ENCODE results near the gene LCE2A. TPM values are rescaled to one million over a fixed set of nuclear protein-coding genes. Genes with fewer than 3 reads are reported as not detected.
A peak's percentile ranks its signal among the peaks of the same experiment; 100 is the strongest.

The LCE2A gene, protein sequence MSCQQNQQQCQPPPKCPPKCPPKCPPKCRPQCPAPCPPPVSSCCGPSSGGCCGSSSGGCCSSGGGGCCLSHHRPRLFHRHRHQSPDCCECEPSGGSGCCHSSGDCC
- not detected in 2 replicates for total RNA-seq
- long read RNA-seq: 0 reads

DNA sequence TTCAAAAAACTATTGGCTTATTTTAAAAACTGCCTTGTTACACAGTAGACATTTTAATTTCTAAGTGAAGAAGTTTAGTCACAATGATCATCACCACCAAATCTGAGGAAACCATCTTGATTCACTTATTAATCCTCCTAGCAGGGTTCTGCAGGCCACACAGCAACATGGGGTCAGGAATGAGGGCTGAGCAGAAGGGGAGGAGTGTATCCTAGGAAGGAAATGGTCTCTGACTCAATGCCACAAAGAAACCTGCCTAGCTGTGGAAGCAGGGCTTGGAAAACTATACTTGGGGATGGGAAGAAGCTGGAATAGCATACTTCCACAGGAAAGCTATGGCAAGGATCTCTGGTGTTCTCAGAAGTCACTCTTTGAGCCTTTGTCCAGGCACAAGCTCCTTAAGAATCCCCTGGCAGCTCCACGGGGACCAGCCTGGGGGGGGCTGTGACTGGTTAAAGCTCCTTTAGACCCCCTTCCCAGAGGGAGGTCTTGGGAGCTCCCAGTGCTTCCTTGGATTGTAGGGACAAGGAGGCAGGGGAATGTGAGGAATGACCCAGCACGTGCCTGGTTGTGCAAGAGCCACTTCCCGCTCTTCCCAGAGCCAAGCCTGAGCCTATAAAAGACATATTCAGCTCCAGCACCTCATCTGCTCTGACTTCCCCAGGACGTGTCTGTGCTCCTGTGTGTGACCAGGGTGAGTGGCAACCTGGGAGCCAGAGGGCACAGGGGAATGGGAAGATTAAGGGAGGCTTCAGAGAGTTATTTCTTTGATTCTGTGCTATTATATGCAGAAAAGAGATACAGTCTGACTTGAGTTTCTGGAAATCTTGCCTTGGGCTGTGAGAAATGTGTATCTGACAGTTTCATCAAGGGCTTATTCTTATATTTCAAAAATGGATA lies at the start of gene LCE2A:
Gene LCE2A (plus strand): TSS at position 645 of the 900 bp plus-strand sequence. CDS start 557 bp downstream, outside the sequence.
- H3K9me3 Mint-ChIP-seq (ENCODE audit: unreplicated experiment): peaks cover 26% of the 10 kb centered on the region
- no peak for DNase-seq (ENCODE audit: extremely low spot score, unreplicated experiment)
- TF ChIP-seq, protein P1, sequence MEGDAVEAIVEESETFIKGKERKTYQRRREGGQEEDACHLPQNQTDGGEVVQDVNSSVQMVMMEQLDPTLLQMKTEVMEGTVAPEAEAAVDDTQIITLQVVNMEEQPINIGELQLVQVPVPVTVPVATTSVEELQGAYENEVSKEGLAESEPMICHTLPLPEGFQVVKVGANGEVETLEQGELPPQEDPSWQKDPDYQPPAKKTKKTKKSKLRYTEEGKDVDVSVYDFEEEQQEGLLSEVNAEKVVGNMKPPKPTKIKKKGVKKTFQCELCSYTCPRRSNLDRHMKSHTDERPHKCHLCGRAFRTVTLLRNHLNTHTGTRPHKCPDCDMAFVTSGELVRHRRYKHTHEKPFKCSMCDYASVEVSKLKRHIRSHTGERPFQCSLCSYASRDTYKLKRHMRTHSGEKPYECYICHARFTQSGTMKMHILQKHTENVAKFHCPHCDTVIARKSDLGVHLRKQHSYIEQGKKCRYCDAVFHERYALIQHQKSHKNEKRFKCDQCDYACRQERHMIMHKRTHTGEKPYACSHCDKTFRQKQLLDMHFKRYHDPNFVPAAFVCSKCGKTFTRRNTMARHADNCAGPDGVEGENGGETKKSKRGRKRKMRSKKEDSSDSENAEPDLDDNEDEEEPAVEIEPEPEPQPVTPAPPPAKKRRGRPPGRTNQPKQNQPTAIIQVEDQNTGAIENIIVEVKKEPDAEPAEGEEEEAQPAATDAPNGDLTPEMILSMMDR (IDR thresholded peaks at IDR 0.05): no peak
- H3K4me3 Mint-ChIP-seq (ENCODE audit: unreplicated experiment): no peak within 1 kb of the TSS
- no peak within 1 kb of the TSS for H3K27ac Mint-ChIP-seq (ENCODE audit: unreplicated experiment)
- H3K27me3 Mint-ChIP-seq (ENCODE audit: unreplicated experiment): no peaks in the 10 kb centered on the region
- no peaks in the 10 kb centered on the region for H3K36me3 Mint-ChIP-seq (ENCODE audit: unreplicated experiment)
- no peaks in the 10 kb centered on the region for H3K4me1 Mint-ChIP-seq (ENCODE audit: unreplicated experiment)

DNA sequence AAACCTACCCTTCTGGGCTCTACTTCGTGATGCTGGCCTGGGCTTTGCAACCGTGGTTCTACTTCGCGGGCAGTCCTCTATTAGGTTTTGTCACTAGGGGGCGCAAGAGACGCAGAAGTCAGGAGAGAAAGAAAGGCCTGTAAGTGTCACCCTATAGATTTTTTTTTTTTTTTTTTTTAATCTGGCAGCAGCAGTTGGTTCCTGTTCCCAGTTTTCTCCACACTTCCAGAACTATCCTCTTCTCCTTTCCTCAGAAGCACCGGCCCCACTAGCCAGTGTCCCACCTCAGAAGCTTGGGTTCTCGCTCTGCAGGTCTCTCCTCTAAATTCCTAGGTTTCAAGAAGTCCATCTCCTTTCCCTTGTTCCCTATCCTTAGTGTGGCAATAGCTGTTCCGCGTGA lies 44.0 kb upstream of the LCE2A start:
- no peaks in the 10 kb centered on the region for H3K27me3 Mint-ChIP-seq (ENCODE audit: unreplicated experiment)
- DNase-seq (ENCODE audit: extremely low spot score, unreplicated experiment): no peak
- TF ChIP-seq, protein P1 (IDR thresholded peaks at IDR 0.05): peak; percentile 39
- no peak overlapping the region for H3K4me3 Mint-ChIP-seq (ENCODE audit: unreplicated experiment)
- H3K27ac Mint-ChIP-seq (ENCODE audit: unreplicated experiment): no peak overlapping the region
- H3K36me3 Mint-ChIP-seq (ENCODE audit: unreplicated experiment): no peaks in the 10 kb centered on the region
- H3K4me1 Mint-ChIP-seq (ENCODE audit: unreplicated experiment): no peaks in the 10 kb centered on the region
- H3K9me3 Mint-ChIP-seq (ENCODE audit: unreplicated experiment): no peaks in the 10 kb centered on the region

DNA sequence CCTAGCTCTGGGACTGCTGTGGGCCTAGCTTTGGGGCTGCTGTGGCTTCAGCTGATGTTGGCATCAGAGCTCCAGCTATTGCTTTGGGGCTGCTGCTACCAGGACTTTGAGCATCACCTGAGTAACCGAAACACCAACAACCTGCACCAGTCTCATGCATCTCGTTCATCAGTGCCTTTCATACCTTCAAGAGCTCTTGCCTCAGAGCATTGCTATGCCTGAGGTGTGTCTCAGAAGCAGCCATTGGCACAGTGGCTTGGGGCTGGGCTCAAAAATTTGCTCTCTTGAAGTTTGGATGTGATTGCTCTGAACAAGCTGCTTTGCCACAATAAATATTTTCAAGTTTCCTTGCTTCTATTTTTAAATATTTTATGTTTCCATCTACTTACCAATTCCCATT lies 41.7 kb upstream of the LCE2A start:
- TF ChIP-seq, protein P1 (IDR thresholded peaks at IDR 0.05): no peak
- H3K27ac Mint-ChIP-seq (ENCODE audit: unreplicated experiment): no peak overlapping the region
- no peaks in the 10 kb centered on the region for H3K4me1 Mint-ChIP-seq (ENCODE audit: unreplicated experiment)
- no peaks in the 10 kb centered on the region for H3K36me3 Mint-ChIP-seq (ENCODE audit: unreplicated experiment)
- no peaks in the 10 kb centered on the region for H3K9me3 Mint-ChIP-seq (ENCODE audit: unreplicated experiment)
- H3K27me3 Mint-ChIP-seq (ENCODE audit: unreplicated experiment): no peaks in the 10 kb centered on the region
- no peak for DNase-seq (ENCODE audit: extremely low spot score, unreplicated experiment)
- H3K4me3 Mint-ChIP-seq (ENCODE audit: unreplicated experiment): no peak overlapping the region

DNA sequence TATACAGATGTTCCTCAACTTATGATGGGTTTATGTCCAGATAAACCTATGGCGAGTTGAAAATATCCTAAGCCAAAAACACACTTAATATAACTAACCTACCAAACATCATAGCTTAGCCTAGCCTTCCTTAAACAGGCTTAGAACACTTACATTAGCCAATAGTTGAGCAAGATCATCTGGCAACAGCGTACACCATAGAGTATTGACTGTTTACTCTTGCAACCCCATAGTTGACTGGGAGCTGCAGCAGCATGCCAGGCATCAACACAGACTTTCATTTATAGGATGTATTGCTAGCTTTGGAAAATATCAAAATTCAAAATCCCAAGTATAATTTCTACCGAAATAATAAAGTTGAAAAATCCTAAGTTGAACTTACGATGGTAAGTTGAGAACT lies 40.5 kb upstream of the LCE2A start:
- Mint-ChIP-seq H3K9me3 (ENCODE audit: unreplicated experiment) (no peaks in the 10 kb centered on the region), H3K27me3 (ENCODE audit: unreplicated experiment) (no peaks in the 10 kb centered on the region), H3K27ac (ENCODE audit: unreplicated experiment) (no peak overlapping the region), H3K4me1 (ENCODE audit: unreplicated experiment) (no peaks in the 10 kb centered on the region), H3K36me3 (ENCODE audit: unreplicated experiment) (no peaks in the 10 kb centered on the region), H3K4me3 (ENCODE audit: unreplicated experiment) (no peak overlapping the region)
- no peak for DNase-seq (ENCODE audit: extremely low spot score, unreplicated experiment)
- TF ChIP-seq, protein P1 (IDR thresholded peaks at IDR 0.05): no peak

DNA sequence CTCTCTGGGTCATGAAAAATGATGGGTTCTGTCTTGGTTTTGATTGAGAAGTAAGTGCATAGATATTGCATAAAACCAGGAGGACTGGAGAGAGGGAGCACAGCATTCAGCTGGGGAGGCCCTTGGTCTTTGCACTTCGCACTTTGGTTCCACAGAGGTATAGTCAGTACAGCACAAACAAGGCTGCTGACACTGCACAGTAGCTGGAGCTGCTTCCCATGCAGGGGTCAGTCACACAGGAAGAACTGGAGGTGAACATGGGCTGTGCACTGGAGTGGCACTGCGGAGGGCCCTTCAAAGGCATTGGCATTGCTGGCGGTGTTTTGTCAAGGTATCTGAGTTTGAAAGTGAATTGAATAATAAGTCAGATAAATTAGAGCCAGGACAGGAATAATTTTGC lies 39.5 kb upstream of the LCE2A start:
- Mint-ChIP-seq H3K4me1 (ENCODE audit: unreplicated experiment) (no peaks in the 10 kb centered on the region), H3K36me3 (ENCODE audit: unreplicated experiment) (no peaks in the 10 kb centered on the region), H3K9me3 (ENCODE audit: unreplicated experiment) (no peaks in the 10 kb centered on the region), H3K4me3 (ENCODE audit: unreplicated experiment) (no peak overlapping the region), H3K27ac (ENCODE audit: unreplicated experiment) (no peak overlapping the region), H3K27me3 (ENCODE audit: unreplicated experiment) (no peaks in the 10 kb centered on the region)
- DNase-seq (ENCODE audit: extremely low spot score, unreplicated experiment): no peak
- TF ChIP-seq, protein P1 (IDR thresholded peaks at IDR 0.05): no peak

Measured in osteocyte (in vitro differentiated cells).